Measurements from ENCODE around the gene ZMYND8.
A peak's percentile ranks its signal among the peaks of the same experiment; 100 is the strongest.
"Not testable (repeated sequence)": the region's sequence is repeated elsewhere in the genome, so short reads cannot be mapped to it uniquely, and the experiment has no call there.

ZMYND8 gene

GRCh38 chr20:47262365-47263013, 94.0 kb downstream of the ZMYND8 start:
- no peak for DNase-seq

- no peak for DNase-seq
Measured at GRCh38 chr20:47262008-47262364, 94.5 kb downstream of the ZMYND8 start.

GRCh38 chr20:47261161-47261774, 95.2 kb downstream of the ZMYND8 start:
- DNase-seq, result not testable (repeated sequence)

- DNase-seq, result not testable (repeated sequence)
Measured at GRCh38 chr20:47260540-47261126, 95.9 kb downstream of the ZMYND8 start.

- peak; percentile 17 for DNase-seq
Measured at GRCh38 chr20:47258745-47259695, 97.5 kb downstream of the ZMYND8 start.

GRCh38 chr20:47257771-47258170, 98.7 kb downstream of the ZMYND8 start:
- DNase-seq, result no peak

- no peak for DNase-seq
Measured at GRCh38 chr20:47257256-47257655, 99.2 kb downstream of the ZMYND8 start.

- DNase-seq, result peak; percentile 60
Measured at GRCh38 chr20:47256668-47257236, 99.7 kb downstream of the ZMYND8 start.

GRCh38 chr20:47253872-47254271, 102.6 kb downstream of the ZMYND8 start:
- DNase-seq, result no peak

- DNase-seq, result no peak
Measured at GRCh38 chr20:47252879-47253307, 103.6 kb downstream of the ZMYND8 start.

GRCh38 chr20:47251154-47252020, 105.1 kb downstream of the ZMYND8 start:
- no peak for DNase-seq

GRCh38 chr20:47250360-47250759, 106.1 kb downstream of the ZMYND8 start:
- DNase-seq, result no peak

GRCh38 chr20:47249913-47250312, 106.6 kb downstream of the ZMYND8 start:
- no peak for DNase-seq

GRCh38 chr20:47248448-47248966, 108.0 kb downstream of the ZMYND8 start:
- no peak for DNase-seq

GRCh38 chr20:47247972-47248371, 108.5 kb downstream of the ZMYND8 start:
- DNase-seq, result no peak

- no peak for DNase-seq
Measured at GRCh38 chr20:47246061-47246777, 110.3 kb downstream of the ZMYND8 start.

- DNase-seq, result not testable (repeated sequence)
Measured at GRCh38 chr20:47245166-47245565, 111.3 kb downstream of the ZMYND8 start.

- DNase-seq, result no peak
Measured at GRCh38 chr20:47244451-47244850, 112.0 kb downstream of the ZMYND8 start.

- no peak for DNase-seq
Measured at GRCh38 chr20:47243532-47244305, 112.8 kb downstream of the ZMYND8 start.

- DNase-seq, result no peak
Measured at GRCh38 chr20:47243003-47243402, 113.5 kb downstream of the ZMYND8 start.

Measured in fibroblast of skin of right biceps (primary cell).